Astrocyte (in vitro differentiated cells and primary cell): Measurements from ENCODE around the gene SFR1.

Source experiments
- CTCF ChIP-seq: IDR thresholded peaks from 2 replicates; pipeline ENCODE4 v1.5.1; 2011; ENCODE audit warnings: low read depth, mild to moderate bottlenecking, inconsistent platforms, low read length, moderate library complexity; ENCODE audit not compliant: insufficient read depth
- EZH2 ChIP-seq: IDR thresholded peaks from 2 replicates; pipeline ENCODE4 v1.6.1; 2012; ENCODE audit warnings: mild to moderate bottlenecking, low read length, inconsistent platforms; ENCODE audit not compliant: insufficient read depth

- TF ChIP-seq CTCF (no peak), EZH2 (no peak)
These were observed 977 bp upstream of the SFR1 start for GRCh38 chr10:104120903-104121484.
